Central memory CD8-positive, alpha-beta T cell (primary cell): ENCODE results near the gene ATXN7L1.
A peak's percentile ranks its signal among the peaks of the same experiment; 100 is the strongest.

Experiments used
- ATAC-seq: fragments of 150-1000 bp; cut with Tn5 transposase; replicated peaks from 2 replicates; pipeline ENCODE4 v1.10.0; 2022; ENCODE audit warnings: mild to moderate bottlenecking, moderate FRiP score, moderate number of reproducible peaks; ENCODE audit not compliant: poor library complexity, severe bottlenecking; ENCODE audit errors: extremely low read depth
- DNase-seq, 2 donors: peaks; one replicate each; pipeline ENCODE4 v3.0.0; 2021; ENCODE audit warnings: low spot score in 2 of 2
- H3K27ac Mint-ChIP-seq: one replicate; pipeline ENCODE4 v1.8.0; 2022; ENCODE audit warnings: low read depth, mild to moderate bottlenecking, moderate library complexity, mixed read lengths
- H3K27me3 Mint-ChIP-seq: one replicate; pipeline ENCODE4 v1.8.0; 2022; ENCODE audit warnings: mixed read lengths
- H3K36me3 Mint-ChIP-seq: one replicate; pipeline ENCODE4 v1.8.0; 2022; ENCODE audit warnings: mild to moderate bottlenecking, moderate library complexity, mixed read lengths; ENCODE audit not compliant: insufficient read depth
- H3K4me1 Mint-ChIP-seq: one replicate; pipeline ENCODE4 v1.8.0; 2022; ENCODE audit warnings: mixed read lengths
- H3K4me3 Mint-ChIP-seq: one replicate; pipeline ENCODE4 v1.8.0; 2022; ENCODE audit warnings: mild to moderate bottlenecking, moderate library complexity, mixed read lengths
- H3K9me3 Mint-ChIP-seq: one replicate; pipeline ENCODE4 v1.8.0; 2022; ENCODE audit warnings: mixed read lengths

The ATXN7L1 gene

GRCh38 chr7:105584165-105584564 lies 292.2 kb downstream of the ATXN7L1 start:
- peaks cover 21% of the 10 kb centered on the region for H3K27me3 Mint-ChIP-seq
- no peaks in the 10 kb centered on the region for H3K9me3 Mint-ChIP-seq
- H3K4me1 Mint-ChIP-seq, result peaks cover 9% of the 10 kb centered on the region
- H3K4me3 Mint-ChIP-seq, result no peak overlapping the region
- ATAC-seq (no peak), DNase-seq (no peak)
- H3K27ac Mint-ChIP-seq, result no peak overlapping the region
- no peaks in the 10 kb centered on the region for H3K36me3 Mint-ChIP-seq

GRCh38 chr7:105583061-105583460 lies 293.3 kb downstream of the ATXN7L1 start:
- H3K4me3 Mint-ChIP-seq, result no peak overlapping the region

GRCh38 chr7:105581066-105581811 lies 295.2 kb downstream of the ATXN7L1 start, which contains the start of gene EFCAB10:
EFCAB10 (minus strand) TSS chr7:105581493; CDS start chr7:105581463, 30 bp downstream.
- peaks cover 8% of the 10 kb centered on the region for H3K4me1 Mint-ChIP-seq
- DNase-seq, result no peak
- H3K27ac Mint-ChIP-seq, result no peak within 1 kb of the TSS
- H3K27me3 Mint-ChIP-seq, result peaks cover 21% of the 10 kb centered on the region
- no peaks in the 10 kb centered on the region for H3K9me3 Mint-ChIP-seq
- H3K36me3 Mint-ChIP-seq, result no peaks in the 10 kb centered on the region
- peak; percentile 46 for ATAC-seq
- H3K4me3 Mint-ChIP-seq, result peak within 1 kb of the TSS; percentile 54

More at GRCh38 chr7:105583061-105583460, 293.3 kb downstream of the ATXN7L1 start:
- Mint-ChIP-seq H3K9me3 (no peaks in the 10 kb centered on the region), H3K27ac (no peak overlapping the region), H3K27me3 (peaks cover 21% of the 10 kb centered on the region), H3K4me1 (peaks cover 8% of the 10 kb centered on the region), H3K36me3 (no peaks in the 10 kb centered on the region)
- DNase-seq, result no peak
- no peak for ATAC-seq

- H3K9me3 Mint-ChIP-seq, result no peaks in the 10 kb centered on the region
Measured at GRCh38 chr7:105580022-105580740, 296.2 kb downstream of the ATXN7L1 start.

GRCh38 chr7:105578496-105578895 lies 297.9 kb downstream of the ATXN7L1 start:
- no peak for ATAC-seq
- H3K4me3 Mint-ChIP-seq, result no peak overlapping the region
- H3K9me3 Mint-ChIP-seq, result no peaks in the 10 kb centered on the region
- peaks cover 21% of the 10 kb centered on the region for H3K27me3 Mint-ChIP-seq
- H3K36me3 Mint-ChIP-seq, result no peaks in the 10 kb centered on the region
- DNase-seq, result no peak
- peaks cover 8% of the 10 kb centered on the region for H3K4me1 Mint-ChIP-seq
- no peak overlapping the region for H3K27ac Mint-ChIP-seq

More at GRCh38 chr7:105580022-105580740, 296.2 kb downstream of the ATXN7L1 start:
- Mint-ChIP-seq H3K36me3 (no peaks in the 10 kb centered on the region), H3K4me1 (peaks cover 8% of the 10 kb centered on the region), H3K27me3 (peaks cover 21% of the 10 kb centered on the region), H3K4me3 (no peak overlapping the region), H3K27ac (no peak overlapping the region)
- ATAC-seq, result no peak
- DNase-seq, result no peak

- no peak overlapping the region for H3K4me3 Mint-ChIP-seq
- no peaks in the 10 kb centered on the region for H3K9me3 Mint-ChIP-seq
- no peak overlapping the region for H3K27ac Mint-ChIP-seq
- ATAC-seq, result no peak
- DNase-seq, result no peak
- no peaks in the 10 kb centered on the region for H3K36me3 Mint-ChIP-seq
- H3K27me3 Mint-ChIP-seq, result peaks cover 18% of the 10 kb centered on the region
- peaks cover 8% of the 10 kb centered on the region for H3K4me1 Mint-ChIP-seq
Measured at GRCh38 chr7:105577251-105577650, 299.1 kb downstream of the ATXN7L1 start.

- Mint-ChIP-seq H3K36me3 (peaks cover 18% of the 10 kb centered on the region), H3K27me3 (no peaks in the 10 kb centered on the region), H3K27ac (no peak overlapping the region), H3K9me3 (no peaks in the 10 kb centered on the region), H3K4me1 (no peaks in the 10 kb centered on the region), H3K4me3 (no peak overlapping the region)
- ATAC-seq (no peak), DNase-seq (no peak)
Measured at GRCh38 chr7:105571891-105572290, 304.5 kb downstream of the ATXN7L1 start.

- Mint-ChIP-seq H3K27ac (peak overlapping the region; percentile 22), H3K27me3 (no peaks in the 10 kb centered on the region), H3K4me3 (no peak overlapping the region), H3K9me3 (no peaks in the 10 kb centered on the region), H3K4me1 (no peaks in the 10 kb centered on the region), H3K36me3 (peaks cover 41% of the 10 kb centered on the region)
- DNase-seq, result no peak
- no peak for ATAC-seq
Measured at GRCh38 chr7:105567821-105568220, 308.6 kb downstream of the ATXN7L1 start.

- Mint-ChIP-seq H3K9me3 (no peaks in the 10 kb centered on the region), H3K4me3 (no peak overlapping the region), H3K27me3 (no peaks in the 10 kb centered on the region), H3K36me3 (peaks cover 46% of the 10 kb centered on the region), H3K4me1 (no peaks in the 10 kb centered on the region), H3K27ac (no peak overlapping the region)
- DNase-seq (no peak), ATAC-seq (no peak)
Measured at GRCh38 chr7:105567024-105567423, 309.4 kb downstream of the ATXN7L1 start.

- Mint-ChIP-seq H3K9me3 (no peaks in the 10 kb centered on the region), H3K27ac (no peak overlapping the region), H3K4me1 (no peaks in the 10 kb centered on the region), H3K4me3 (no peak overlapping the region), H3K27me3 (no peaks in the 10 kb centered on the region), H3K36me3 (peaks cover 57% of the 10 kb centered on the region)
- DNase-seq (no peak), ATAC-seq (no peak)
Measured at GRCh38 chr7:105565190-105565589, 311.2 kb downstream of the ATXN7L1 start.

- Mint-ChIP-seq H3K4me1 (no peaks in the 10 kb centered on the region), H3K27ac (no peak overlapping the region), H3K4me3 (no peak overlapping the region), H3K27me3 (no peaks in the 10 kb centered on the region), H3K36me3 (peaks cover 61% of the 10 kb centered on the region), H3K9me3 (no peaks in the 10 kb centered on the region)
- ATAC-seq, result no peak
- no peak for DNase-seq
Measured at GRCh38 chr7:105559926-105560325, 316.5 kb downstream of the ATXN7L1 start.
